Measurements from ENCODE around the gene STMP1. TPM values are rescaled to one million over a fixed set of nuclear protein-coding genes. Genes with fewer than 3 reads are reported as not detected.

Gene STMP1
- total and polyA plus RNA-seq, 2 of the 8 experiments (the other 6 are each of a cell fraction or from before 2014, with no cell fraction given), result 22.7 to 36.7 TPM

DNA sequence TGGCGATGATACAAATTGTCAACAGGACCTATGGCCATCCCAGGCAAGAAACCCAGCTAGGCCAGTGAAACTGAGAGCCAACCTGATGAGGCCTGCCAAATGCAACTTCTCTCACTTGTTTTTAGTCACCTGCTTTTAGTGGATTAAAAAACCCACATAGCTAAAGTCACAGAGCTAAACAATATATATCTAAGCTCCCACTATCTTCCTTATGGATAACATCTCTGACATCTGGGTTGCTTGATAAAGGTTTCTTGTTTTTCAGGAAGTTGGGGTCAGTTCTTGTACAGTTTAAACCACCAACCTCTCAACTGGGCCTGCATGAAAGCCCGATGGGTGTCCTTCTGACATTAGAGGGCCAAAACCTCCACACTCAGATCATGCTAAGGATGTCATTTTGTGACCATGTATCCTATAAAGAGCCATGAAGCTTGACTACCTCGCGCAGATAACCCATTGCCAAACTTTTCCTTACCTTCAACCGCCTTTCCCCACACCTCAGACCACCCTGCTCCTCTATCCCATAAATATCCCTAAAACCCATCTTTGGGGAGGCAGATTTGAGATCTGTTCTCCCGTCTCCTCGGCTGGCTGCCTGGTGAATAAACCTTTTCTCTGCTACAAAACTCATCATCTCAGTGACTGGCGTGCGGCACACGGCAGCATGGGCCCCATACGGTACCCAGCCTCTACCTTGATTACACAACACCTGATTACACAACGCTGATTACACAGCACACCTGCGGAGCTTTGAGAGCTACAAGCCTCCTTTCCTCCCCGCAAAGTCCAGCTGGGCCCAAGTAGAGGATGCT lies 797 bp upstream of the STMP1 start:
- peak overlapping the region; percentile 11 for H4K91ac ChIP-seq (replicated peaks; ENCODE audit: insufficient read length, low read length)
- H3K23me2 ChIP-seq (ENCODE audit: low read depth, low read length), result peaks cover 2% of the 10 kb centered on the region; the same call in 1 of the 2 replicates
- TF ChIP-seq SIN3A (conservative IDR thresholded peaks at IDR 0.05 in 1 of 2, IDR thresholded peaks at IDR 0.05 in 1 of 2; ENCODE audit: low read depth in 1 of 2, low read length in 2 of 2) (no peak), TAF7 (optimal IDR thresholded peaks at IDR 0.05; ENCODE audit: borderline replicate concordance, low read depth, low read length) (peak; percentile 0), GABPA (IDR thresholded peaks at IDR 0.05; ENCODE audit: borderline replicate concordance, insufficient read depth, low read length) (no peak), CBX8 (IDR thresholded peaks at IDR 0.05; ENCODE audit: borderline replicate concordance, low read depth, low read length) (no peak), CEBPB (IDR thresholded peaks at IDR 0.05; ENCODE audit: low read depth, low read length) (peak; percentile 64; the same call in 1 of the 2 replicates), SP2 (IDR thresholded peaks at IDR 0.05; ENCODE audit: low read length) (no peak), POLR2A (IDR thresholded peaks at IDR 0.05; ENCODE audit: control extremely low read depth in 1 of 2, low read depth in 2 of 2, low read length in 2 of 2) (no peak)
- H3K14ac ChIP-seq (ENCODE audit: insufficient read length), result no peak overlapping the region
- H2AK5ac ChIP-seq (ENCODE audit: low read depth, low read length), result peak overlapping the region; percentile 59; the same call in 1 of the 2 replicates
- DNase-seq (ENCODE audit: low read depth in 1 of 2, low spot score in 2 of 2) (no peak), FAIRE-seq (no peak)
- H2BK15ac ChIP-seq (ENCODE audit: low read length), result 0 out of 2 replicates have a peak overlapping the region, but pooled peaks have one; percentile 88
- H3K18ac ChIP-seq (ENCODE audit: extremely low read depth, low read length), result peak overlapping the region; percentile 81; the same call in 1 of the 2 replicates
- no peaks in the 10 kb centered on the region for H3K9me3 ChIP-seq (ENCODE audit: insufficient read depth in 2 of 2, low read depth in 1 of 2, low read length in 1 of 2)
- H4K20me1 ChIP-seq (replicated peaks in 1 of 2; ENCODE audit: control insufficient read depth in 1 of 2, insufficient read depth in 2 of 2, low read length in 2 of 2), result no peaks in the 10 kb centered on the region
- H3K56ac ChIP-seq (replicated peaks; ENCODE audit: insufficient read length, low read depth, low read length), result no peak overlapping the region
- H4K5ac ChIP-seq (ENCODE audit: insufficient read length, low read depth, low read length), result peak overlapping the region; percentile 38
- H3K9ac ChIP-seq (replicated peaks in 1 of 4; ENCODE audit: extremely low read depth in 1 of 4, low read depth in 3 of 4, low read length in 3 of 4), result peak overlapping the region in 2 of 4 experiments; percentile 53 to 87; a peak in 3 of 7 replicates
- peak overlapping the region; percentile 36 for H3K4ac ChIP-seq (replicated peaks; ENCODE audit: insufficient read length, low read depth, low read length)
- H2BK12ac ChIP-seq (ENCODE audit: low read depth, low read length), result no peak overlapping the region
- H3K79me2 ChIP-seq (ENCODE audit: control insufficient read depth in 1 of 2, insufficient read depth in 2 of 2, low read length in 2 of 2), result peaks cover 0 to 40% of the 10 kb centered on the region in 2 experiments; a peak in 3 of 4 replicates
- H3K27ac ChIP-seq (ENCODE audit: low read depth, low read length), result no peak overlapping the region
- 71% methylated on average over 14 of the region's 14 CpGs; no CpG with 5 or more reads in 1 of the 2 experiments for WGBS, 2 experiments (ENCODE audit: extremely low coverage in 1 of 2, insufficient coverage in 1 of 2, insufficient read length in 1 of 2, insufficient replicate concordance in 2 of 2, low coverage in 1 of 2, low lambda C conversion rate in 2 of 2, missing lambda C conversion rate in 1 of 2)
- H2BK5ac ChIP-seq (ENCODE audit: low read depth, low read length), result 0 out of 2 replicates have a peak overlapping the region, but pooled peaks have one; percentile 88
- H2BK120ac ChIP-seq (replicated peaks; ENCODE audit: low read depth, low read length), result peak overlapping the region; percentile 39
- H3K36me3 ChIP-seq (ENCODE audit: control insufficient read depth in 2 of 4, insufficient read depth in 4 of 4, low read length in 3 of 4), result no peaks in the 10 kb centered on the region
- peak overlapping the region; percentile 33 to 95 (median 90) for H3K4me3 ChIP-seq (ENCODE audit: extremely low read depth in 1 of 4, insufficient read depth in 2 of 4, low read depth in 3 of 4, low read length in 4 of 4)
- ChIA-PET POLR2A (ENCODE audit: partially characterized antibody) (interaction anchor here (0.6 to 2.2 kb wide), 11 partner anchors 8 to 175 kb away, joined by 3 to 12 read pairs (median 3); no protein-coding TSS in a partner anchor), CTCF (ENCODE audit: partially characterized antibody) (interaction anchor here (0.6 to 5.8 kb wide), 8 partner anchors 12 to 956 kb away, joined by 3 to 55 read pairs (median 4); no protein-coding TSS in a partner anchor)
- no peaks in the 10 kb centered on the region for H3K27me3 ChIP-seq (replicated peaks in 1 of 4; ENCODE audit: control insufficient read depth in 3 of 4, extremely low read depth in 1 of 4, insufficient read depth in 3 of 4, low read length in 3 of 4)
- H3K4me1 ChIP-seq (replicated peaks in 1 of 4; ENCODE audit: control insufficient read depth in 3 of 4, insufficient read depth in 4 of 4, low read length in 3 of 4), result no peaks in the 10 kb centered on the region; a peak in 2 of 7 replicates
- peak overlapping the region; percentile 97 for H4K8ac ChIP-seq (ENCODE audit: extremely low read depth, insufficient read depth, low read length)
- no peak overlapping the region for H3K23ac ChIP-seq (ENCODE audit: insufficient read length)
- H2AFZ ChIP-seq (ENCODE audit: low read length), result peak overlapping the region; percentile 93; the same call in 1 of the 2 replicates
- peak overlapping the region; percentile 70 for H3K4me2 ChIP-seq (ENCODE audit: insufficient read depth in 1 of 2, low read depth in 2 of 2, low read length in 2 of 2)
- no peaks in the 10 kb centered on the region for H3K79me1 ChIP-seq (ENCODE audit: low read depth, low read length)
- no peak overlapping the region for H2BK20ac ChIP-seq (ENCODE audit: low read length)

All from H1 (cell line).